Endothelial cell of umbilical vein (primary cell): ENCODE data around the gene C1orf53.

Experiments
- EZH2 ChIP-seq: IDR thresholded peaks from 2 replicates; pipeline ENCODE4 v1.6.1; 2012; ENCODE audit warnings: borderline replicate concordance, low read depth, mild to moderate bottlenecking, moderate library complexity, low read length, inconsistent platforms; ENCODE audit not compliant: severe bottlenecking
- MYC ChIP-seq: IDR thresholded peaks from one replicate; pipeline ENCODE4 v1.6.1; 2011; ENCODE audit warnings: mild to moderate bottlenecking, low read depth, low read length
- POLR2A ChIP-seq: IDR thresholded peaks from 2 replicates; pipeline ENCODE4 v1.6.1; 2012; ENCODE audit warnings: low read depth, mild to moderate bottlenecking, control low read depth, low read length
- POLR2AphosphoS5 ChIP-seq: IDR thresholded peaks from 2 replicates; pipeline ENCODE4 v1.6.1; 2012; ENCODE audit warnings: low read depth, mild to moderate bottlenecking, control low read depth, low read length, moderate library complexity; ENCODE audit not compliant: insufficient read depth
- TF ChIP-seq, protein P1 (sequence below), 2 donors: IDR thresholded peaks; 1 replicate in 1 of 2; 2 replicates in 1 of 2; pipeline ENCODE4 v1.5.1; 2011; ENCODE audit warnings: low read length in 2 of 2, mild to moderate bottlenecking in 2 of 2, moderate library complexity in 2 of 2, control low read depth in 1 of 2, inconsistent platforms in 1 of 2, low read depth in 1 of 2; ENCODE audit not compliant: insufficient read depth in 1 of 2; ENCODE audit errors: extremely low read depth in 1 of 2
- TF ChIP-seq, protein P2 (sequence below): IDR thresholded peaks from 2 replicates; pipeline ENCODE4 v1.6.1; 2011; ENCODE audit not compliant: insufficient read depth, insufficient read length

DNA sequence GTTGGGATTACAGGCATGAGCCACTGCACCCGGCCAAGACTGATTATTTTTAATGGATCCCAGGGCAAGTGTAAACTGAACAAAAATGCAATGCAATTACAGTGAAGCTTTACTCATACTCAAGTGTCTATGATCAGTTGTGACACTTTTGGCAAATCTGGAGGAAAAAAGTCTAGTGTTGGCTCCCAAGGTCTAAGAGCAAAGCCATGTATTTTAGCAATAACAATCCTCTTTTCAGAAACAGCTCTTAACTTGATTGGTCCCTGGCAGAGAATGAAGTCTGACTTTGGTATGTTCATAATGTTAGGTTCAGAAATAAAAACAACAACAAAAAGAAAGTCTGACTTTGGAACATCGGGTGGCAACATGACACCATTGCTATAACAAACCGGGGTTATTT is 40.2 kb upstream of the C1orf53 start:
- TF ChIP-seq, protein P1, sequence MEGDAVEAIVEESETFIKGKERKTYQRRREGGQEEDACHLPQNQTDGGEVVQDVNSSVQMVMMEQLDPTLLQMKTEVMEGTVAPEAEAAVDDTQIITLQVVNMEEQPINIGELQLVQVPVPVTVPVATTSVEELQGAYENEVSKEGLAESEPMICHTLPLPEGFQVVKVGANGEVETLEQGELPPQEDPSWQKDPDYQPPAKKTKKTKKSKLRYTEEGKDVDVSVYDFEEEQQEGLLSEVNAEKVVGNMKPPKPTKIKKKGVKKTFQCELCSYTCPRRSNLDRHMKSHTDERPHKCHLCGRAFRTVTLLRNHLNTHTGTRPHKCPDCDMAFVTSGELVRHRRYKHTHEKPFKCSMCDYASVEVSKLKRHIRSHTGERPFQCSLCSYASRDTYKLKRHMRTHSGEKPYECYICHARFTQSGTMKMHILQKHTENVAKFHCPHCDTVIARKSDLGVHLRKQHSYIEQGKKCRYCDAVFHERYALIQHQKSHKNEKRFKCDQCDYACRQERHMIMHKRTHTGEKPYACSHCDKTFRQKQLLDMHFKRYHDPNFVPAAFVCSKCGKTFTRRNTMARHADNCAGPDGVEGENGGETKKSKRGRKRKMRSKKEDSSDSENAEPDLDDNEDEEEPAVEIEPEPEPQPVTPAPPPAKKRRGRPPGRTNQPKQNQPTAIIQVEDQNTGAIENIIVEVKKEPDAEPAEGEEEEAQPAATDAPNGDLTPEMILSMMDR (IDR thresholded peaks at IDR 0.05; ENCODE audit: extremely low read depth in 1 of 2, insufficient read depth in 1 of 2, low read depth in 1 of 2, low read length in 2 of 2), result no peak
- TF ChIP-seq MYC (no peak), POLR2A (no peak), POLR2AphosphoS5 (no peak), EZH2 (no peak)
- TF ChIP-seq, protein P2, sequence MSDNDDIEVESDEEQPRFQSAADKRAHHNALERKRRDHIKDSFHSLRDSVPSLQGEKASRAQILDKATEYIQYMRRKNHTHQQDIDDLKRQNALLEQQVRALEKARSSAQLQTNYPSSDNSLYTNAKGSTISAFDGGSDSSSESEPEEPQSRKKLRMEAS, result no peak
